Globus pallidus (tissue), 1 donor: ENCODE results near the gene KCNH1.
"Not testable (repeated sequence)": the region's sequence is repeated elsewhere in the genome, so short reads cannot be mapped to it uniquely, and the experiment has no call there.

ENCODE experiments used
- DNase-seq: peaks from one replicate; pipeline ENCODE4 v3.0.0-alpha.2; 2015; ENCODE audit warnings: low spot score

KCNH1 gene

DNA sequence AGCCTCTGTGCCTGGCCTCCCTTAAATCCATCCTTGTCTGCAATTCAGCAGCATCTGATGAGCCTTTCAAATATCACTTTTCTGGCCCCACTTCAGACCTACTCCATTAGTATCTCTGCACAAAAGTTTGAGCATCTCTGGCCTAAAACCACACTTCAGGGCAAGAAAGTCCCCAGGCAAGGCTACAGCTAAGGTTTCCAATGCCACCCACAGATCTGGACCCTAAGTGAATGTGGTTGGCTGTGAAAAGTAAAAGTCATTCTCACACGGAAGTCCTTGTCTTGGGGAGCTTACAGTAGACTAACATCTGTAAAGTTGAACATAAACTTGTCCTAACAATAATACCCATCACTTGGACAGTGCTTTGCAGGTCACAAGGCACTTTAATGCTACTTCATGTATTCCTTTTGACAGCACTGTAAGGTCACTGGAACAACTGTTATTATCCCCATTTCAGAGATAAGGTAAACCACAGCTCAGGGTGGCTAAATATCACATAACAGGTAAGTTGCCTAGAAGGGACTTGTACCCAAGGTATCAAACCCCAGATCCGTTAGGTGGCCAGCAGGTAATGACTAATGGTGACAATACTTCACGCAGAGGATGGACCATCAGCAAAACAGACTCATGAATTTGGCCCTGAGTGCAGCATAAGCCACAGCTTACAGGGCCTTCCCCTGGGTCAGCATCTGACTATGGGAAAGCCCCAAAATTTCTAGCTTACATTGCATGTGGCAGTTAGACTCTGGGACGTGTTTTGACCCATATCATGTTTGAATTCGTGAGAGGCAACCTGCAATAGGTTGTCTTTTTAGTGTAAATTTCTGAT, 449.3 kb downstream of the KCNH1 start:
- DNase-seq, result no peak

DNA sequence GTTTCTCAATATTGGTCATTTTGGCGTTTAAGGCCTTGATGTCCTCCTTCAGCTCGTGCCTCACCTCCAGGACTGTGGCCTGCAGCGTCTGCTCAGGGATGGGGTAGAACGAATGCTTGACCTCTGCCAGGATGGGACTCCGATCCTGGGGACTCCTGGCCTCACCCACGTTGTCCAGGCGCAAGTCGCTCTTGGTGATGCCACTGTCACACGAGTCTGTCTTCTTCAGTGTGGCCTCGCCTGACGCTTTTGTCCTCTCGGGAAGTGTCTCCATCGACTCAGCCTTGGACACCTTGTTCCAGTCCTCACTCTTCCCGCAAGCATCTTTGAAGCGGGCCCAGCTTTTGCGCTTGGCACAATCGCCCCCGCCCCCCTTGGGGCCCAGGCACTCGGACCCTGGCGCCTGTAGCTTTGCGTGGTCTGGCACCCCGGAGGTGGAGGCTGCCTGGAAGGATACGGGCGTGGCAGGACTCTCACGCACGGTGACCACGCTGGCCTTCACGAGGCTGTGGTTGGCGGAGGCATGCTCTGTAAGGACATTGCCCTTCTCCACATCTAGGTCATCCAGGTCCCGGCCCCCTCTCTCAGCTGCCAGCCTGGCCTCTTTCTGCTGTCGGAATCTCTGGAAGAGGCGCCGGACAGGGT, 450.4 kb downstream of the KCNH1 start:
- no peak for DNase-seq

DNA sequence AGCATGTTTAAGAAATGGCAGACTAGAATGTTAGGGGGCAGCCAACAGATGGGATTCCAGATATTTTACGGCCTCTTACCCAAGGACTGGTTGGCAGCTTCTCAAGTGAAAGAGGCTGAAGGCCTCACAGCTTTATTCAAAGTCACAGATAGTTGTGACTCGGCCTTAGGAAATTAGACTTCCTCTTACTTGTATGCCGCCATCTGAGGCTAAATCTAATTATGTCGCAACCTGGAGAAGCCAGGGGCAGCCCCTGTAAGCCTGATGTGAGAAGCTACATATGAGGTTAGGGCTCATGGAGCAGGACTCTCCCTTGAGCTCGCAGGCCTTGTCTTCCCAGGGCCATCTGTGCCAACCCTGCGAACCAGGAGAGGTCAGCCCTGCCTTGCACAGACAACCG, 452.8 kb downstream of the KCNH1 start:
- no peak for DNase-seq

DNA sequence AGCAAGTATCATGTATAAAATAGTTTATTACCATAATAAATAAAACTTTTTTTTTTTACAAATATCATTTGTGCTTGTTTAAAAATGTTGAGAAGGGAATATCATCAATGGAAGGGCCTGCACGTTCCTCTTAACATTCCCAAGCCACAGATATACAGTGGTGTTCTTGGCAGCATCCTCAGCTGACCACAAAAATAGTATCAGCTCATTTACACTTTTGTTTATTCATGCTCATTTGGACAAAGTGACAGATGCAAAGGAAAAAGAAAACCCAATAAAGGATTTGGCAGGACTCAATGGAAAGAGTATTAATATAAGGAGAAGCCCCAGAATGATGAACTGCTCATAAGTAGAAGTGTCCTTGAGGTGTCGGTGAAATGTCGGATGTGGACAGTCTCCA, 455.6 kb downstream of the KCNH1 start:
- DNase-seq, result no peak

DNA sequence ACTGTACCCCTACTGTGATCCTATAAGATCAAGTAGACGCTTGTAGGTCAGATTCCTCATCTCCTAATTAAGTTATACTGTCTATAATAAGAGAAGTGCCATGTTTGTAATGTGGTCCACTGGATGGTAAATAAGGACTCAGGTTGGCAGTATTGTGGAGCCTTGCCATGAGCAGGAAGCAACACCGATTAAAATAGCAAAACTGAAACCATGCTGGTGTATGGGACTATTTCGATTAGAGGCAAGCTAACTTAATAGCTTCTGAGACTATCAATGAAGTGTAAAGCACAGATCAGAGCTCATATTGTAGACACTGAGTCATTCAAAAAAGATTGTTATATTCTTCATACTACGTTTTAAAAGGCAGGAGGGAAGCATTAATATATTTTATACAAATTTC, 456.4 kb downstream of the KCNH1 start:
- no peak for DNase-seq

GRCh38 chr1:210676539-210676938, 457.4 kb downstream of the KCNH1 start:
- no peak for DNase-seq

DNA sequence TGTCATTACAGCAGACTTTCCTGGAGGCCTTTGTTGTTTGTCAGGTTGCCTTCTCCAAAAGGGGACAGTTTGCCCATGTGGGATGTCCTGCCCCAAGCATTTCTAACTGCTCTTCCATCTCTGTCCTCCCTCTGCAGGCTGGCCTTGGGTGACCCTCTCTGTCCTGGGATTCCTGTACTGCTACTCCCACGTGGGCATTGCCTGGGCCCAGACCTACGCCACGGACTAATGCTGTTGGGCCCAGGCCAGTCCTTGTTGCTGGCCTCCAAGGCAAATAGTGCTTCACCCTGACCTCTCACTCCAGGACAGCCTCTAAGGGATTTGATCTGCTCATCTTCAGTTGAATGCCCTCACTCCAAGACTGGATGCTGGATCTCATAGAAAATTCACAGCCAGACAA, 459.8 kb downstream of the KCNH1 start:
- no peak for DNase-seq

DNA sequence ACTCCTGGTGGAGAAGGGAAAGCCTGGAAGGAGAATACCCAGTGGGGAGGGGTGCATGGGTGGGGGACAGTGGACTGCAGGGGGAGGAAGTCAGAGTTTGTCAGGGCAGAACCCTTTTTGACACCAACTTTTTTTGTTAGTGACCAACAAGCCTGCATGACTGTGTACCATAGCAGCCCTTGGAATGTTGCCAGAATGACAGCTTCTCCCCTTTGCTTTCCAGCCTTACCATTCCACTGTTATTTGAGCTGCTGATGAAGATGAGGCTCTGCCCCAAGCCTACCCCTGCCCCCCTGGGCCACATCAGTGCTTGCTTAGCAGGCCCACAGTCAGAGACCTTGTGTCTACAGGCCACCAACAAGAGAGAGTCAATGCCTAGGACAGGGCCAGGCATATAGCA, 464.0 kb downstream of the KCNH1 start:
- DNase-seq, result no peak

- no peak for DNase-seq
These were observed 470.0 kb downstream of the KCNH1 start for GRCh38 chr1:210663730-210664573.

- no peak for DNase-seq
These were observed 471.5 kb downstream of the KCNH1 start for GRCh38 chr1:210662291-210663050.

DNA sequence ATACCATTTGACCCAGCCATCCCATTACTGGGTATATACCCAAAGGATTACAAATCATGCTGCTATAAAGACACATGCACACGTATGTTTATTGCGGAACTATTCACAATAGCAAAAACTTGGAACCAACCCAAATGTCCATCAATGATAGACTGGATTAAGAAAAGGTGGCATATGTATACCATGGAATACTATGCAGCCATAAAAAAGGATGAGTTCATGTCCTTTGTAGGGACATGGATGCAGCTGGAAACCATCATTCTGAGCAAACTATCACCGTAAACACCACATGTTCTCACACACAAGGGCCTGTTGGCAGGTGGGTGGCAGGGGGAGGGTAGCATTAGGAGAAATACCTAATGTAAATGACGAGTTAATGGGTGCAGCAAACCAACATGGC, 472.4 kb downstream of the KCNH1 start:
- DNase-seq, result not testable (repeated sequence)

- no peak for DNase-seq
These were observed 476.1 kb downstream of the KCNH1 start for GRCh38 chr1:210657806-210658205.

- DNase-seq, result no peak
These were observed 478.4 kb downstream of the KCNH1 start for GRCh38 chr1:210655511-210655910.

DNA sequence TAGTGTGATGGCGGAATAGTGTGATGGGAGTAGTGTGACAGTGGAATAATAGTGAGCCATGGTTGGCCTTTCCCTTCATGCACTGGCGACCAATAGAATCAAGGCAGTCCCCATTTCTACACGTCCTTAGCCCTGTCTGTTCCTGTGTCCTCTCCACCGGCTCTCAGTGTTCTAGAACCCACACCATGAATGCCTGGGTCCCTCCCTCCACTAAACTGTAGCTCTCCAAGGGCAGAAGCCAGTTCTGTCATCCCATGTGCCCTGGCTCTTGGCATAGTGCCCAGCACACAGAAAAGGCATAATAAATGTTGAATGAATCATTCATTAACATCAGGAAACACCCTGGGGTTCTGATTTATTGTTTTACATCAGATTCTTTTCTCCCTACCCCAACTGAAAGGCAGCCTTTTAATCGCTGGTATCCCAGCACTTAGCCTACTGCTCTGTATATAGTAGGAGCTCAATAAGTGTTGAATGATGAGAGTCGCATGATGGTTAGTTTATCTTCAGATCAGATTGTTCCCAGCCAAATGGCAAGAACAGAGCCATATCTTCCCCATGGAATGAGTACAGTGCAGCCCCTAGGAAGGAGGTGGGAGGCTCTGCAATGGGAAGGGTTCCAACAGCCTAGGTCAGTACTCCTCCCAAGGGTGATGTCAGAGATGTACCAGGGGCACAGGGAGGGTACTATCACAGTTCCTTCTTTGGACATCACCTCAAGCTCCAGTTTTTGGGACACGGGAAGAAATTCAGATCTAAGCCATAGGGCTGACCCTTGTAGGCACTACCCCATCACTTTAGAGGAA, 479.6 kb downstream of the KCNH1 start:
- DNase-seq, result no peak

DNA sequence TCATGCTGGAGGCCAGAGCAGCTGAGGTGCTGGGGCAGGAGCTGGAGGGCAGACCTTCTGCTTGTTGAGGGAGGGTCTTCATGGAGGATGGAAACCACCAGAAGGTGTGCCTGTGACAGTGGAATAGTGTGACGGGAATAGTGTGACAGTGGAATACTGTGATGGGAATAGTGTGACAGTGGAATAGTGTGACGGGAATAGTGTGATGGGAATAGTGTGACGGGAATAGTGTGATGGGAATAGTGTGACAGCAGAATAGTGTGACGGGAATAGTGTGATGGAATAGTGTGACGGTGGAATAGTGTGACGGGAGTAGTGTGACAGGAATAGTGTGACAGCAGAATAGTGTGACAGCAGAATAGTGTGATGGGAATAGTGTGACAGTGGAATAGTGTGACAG, 480.2 kb downstream of the KCNH1 start:
- no peak for DNase-seq

DNA sequence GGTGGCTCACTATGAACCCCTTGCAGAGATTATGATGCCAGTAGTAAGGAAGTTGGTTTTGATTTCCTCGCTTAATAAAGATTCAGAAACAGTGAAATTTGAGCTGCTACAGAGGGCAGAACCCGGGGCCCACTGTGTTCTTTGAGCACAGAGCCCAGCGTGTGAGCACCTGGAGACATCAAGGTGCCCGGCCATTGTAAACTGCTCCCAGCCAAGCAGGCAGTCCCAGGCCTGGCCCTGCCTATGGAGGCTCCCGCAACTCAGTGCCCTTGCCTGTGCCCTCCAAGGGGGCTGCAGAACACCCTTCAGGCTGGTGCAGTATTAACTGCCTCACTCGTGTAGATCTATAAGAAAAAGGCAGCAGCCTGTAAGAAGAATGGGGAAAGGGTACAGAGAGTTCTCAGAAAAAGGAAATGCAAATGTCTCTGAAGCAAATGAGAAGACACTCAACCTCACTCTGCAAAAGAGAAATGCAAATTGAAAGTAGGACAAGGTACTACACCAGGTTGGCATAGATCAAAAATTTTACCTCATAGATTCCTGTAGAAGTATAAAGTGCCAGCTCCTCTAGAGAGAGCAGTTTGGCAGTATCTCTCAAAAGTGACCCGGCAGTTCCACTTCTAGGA, 481.5 kb downstream of the KCNH1 start:
- DNase-seq, result no peak

GRCh38 chr1:210650403-210650802, 483.5 kb downstream of the KCNH1 start:
- no peak for DNase-seq

DNA sequence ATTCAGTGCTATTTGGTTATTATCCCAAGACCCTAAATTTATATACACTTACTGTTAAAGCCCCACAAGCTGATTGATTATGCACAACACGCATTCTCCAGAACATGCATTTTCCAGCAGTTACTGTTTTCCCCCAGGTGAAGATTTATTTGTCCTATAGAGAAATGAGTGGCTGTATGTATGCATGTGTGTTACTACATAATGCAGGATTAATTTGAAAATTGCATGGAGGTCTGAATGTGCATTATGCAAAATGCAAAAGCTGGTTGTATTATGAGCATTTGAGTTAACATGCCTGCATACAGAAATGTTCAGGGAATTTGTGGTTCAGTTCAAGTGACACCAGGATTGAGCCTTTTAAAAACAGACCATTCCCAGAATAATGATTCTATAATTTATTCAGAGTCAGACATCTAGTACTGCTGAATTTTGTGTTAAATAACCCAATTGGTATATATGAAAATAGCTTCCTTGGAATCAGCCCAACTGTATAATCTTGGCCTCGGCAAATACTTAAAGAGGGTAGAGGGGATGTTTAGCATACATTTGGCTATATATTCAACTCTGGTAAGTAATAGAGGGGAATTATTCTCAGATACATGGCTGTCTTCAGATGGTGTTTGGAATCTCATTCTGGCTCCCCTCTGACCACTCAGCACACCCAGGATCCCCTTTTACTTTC, 485.2 kb downstream of the KCNH1 start:
- no peak for DNase-seq

DNA sequence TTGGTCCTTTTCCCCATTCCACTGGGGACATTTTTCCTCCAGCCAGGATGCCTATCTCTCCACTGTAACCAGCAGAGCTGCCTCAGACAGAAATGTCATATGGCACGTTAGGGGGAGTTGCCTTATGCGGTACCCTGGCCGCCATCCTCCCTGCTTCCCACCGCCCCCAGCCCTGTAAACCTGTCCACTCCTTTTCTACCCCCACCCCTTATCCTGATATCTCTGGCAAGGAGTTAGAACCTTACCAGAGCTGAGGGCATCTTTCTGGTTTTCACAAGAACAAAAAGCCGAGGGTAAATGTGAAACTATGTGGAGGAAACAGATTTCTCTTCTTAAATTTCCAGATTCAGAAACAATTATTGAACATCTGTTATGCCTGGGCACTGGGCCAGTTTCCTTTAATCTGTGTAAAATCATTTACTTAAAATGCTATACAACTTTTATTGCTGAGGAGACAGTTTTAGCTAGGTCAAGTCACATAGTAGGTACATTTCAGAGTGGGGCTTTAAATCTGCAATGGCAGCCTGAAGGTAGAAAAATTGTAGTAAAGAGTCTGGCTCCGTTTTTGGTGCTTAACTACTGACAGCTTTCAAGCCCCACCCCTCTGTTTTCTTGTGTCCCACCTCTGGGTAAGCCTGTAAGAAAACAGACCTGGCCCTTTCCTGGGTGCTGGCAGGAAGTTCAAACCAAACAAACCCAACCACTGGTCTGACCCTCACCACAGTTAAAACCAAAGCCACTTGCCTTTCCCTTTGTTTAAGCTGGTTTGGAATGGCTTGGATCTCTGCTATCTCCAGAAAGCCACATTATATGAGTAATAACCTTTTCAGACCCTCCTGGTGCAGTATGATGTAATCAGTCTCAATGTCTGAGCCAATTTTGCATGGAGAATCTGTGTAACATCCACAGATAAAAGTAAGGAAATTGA, 486.3 kb downstream of the KCNH1 start:
- DNase-seq, result no peak
